ENCODE data around the gene ENO4.

Gene ENO4

DNA sequence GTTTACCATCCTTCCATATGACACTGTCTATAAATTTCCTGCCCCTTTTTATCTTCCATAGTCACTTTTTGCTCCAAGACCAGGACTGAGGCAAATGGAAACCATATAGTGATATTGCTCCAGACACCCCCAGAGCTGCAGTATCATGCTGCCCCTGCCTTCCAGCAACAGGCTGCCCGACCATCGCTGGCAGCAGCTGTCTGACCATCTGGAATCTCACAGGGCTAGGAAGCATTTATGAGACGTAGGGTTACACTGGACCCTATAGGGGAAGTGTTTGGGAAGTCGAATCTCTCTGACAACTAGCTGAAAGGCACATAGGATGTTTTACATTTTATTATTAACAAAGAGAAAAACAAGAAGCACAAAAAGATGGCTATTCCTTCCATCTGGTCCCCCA, 19.4 kb downstream of the ENO4 start:
- TF ChIP-seq, protein P1, sequence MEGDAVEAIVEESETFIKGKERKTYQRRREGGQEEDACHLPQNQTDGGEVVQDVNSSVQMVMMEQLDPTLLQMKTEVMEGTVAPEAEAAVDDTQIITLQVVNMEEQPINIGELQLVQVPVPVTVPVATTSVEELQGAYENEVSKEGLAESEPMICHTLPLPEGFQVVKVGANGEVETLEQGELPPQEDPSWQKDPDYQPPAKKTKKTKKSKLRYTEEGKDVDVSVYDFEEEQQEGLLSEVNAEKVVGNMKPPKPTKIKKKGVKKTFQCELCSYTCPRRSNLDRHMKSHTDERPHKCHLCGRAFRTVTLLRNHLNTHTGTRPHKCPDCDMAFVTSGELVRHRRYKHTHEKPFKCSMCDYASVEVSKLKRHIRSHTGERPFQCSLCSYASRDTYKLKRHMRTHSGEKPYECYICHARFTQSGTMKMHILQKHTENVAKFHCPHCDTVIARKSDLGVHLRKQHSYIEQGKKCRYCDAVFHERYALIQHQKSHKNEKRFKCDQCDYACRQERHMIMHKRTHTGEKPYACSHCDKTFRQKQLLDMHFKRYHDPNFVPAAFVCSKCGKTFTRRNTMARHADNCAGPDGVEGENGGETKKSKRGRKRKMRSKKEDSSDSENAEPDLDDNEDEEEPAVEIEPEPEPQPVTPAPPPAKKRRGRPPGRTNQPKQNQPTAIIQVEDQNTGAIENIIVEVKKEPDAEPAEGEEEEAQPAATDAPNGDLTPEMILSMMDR (IDR thresholded peaks at IDR 0.05; ENCODE audit: extremely low read depth, insufficient read depth, missing control alignments), result no peak
- in situ Hi-C loops (cut with MboI; ENCODE audit: low pct_unique_long_range_greater_than_20kb, low sequenced_read_pairs, unreplicated experiment), result no loop called here
- no peak for DNase-seq (ENCODE audit: low spot score)

- TF ChIP-seq, protein P1 (IDR thresholded peaks at IDR 0.05; ENCODE audit: extremely low read depth, insufficient read depth, missing control alignments), result no peak
- DNase-seq (ENCODE audit: low spot score), result no peak
- in situ Hi-C loops (cut with MboI; ENCODE audit: low pct_unique_long_range_greater_than_20kb, low sequenced_read_pairs, unreplicated experiment), result no loop called here
These were observed 21.6 kb downstream of the ENO4 start for GRCh38 chr10:116870949-116871348.

- TF ChIP-seq, protein P1 (IDR thresholded peaks at IDR 0.05; ENCODE audit: extremely low read depth, insufficient read depth, missing control alignments), result no peak
- in situ Hi-C loops (cut with MboI; ENCODE audit: low pct_unique_long_range_greater_than_20kb, low sequenced_read_pairs, unreplicated experiment), result no loop called here
- no peak for DNase-seq (ENCODE audit: low spot score)
These were observed 23.8 kb downstream of the ENO4 start for GRCh38 chr10:116873134-116873533.

GRCh38 chr10:116875897-116876296, 26.6 kb downstream of the ENO4 start:
- in situ Hi-C loops (cut with MboI; ENCODE audit: low pct_unique_long_range_greater_than_20kb, low sequenced_read_pairs, unreplicated experiment), result no loop called here
- TF ChIP-seq, protein P1 (IDR thresholded peaks at IDR 0.05; ENCODE audit: extremely low read depth, insufficient read depth, missing control alignments), result no peak
- no peak for DNase-seq (ENCODE audit: low spot score)

- in situ Hi-C loops (cut with MboI; ENCODE audit: low pct_unique_long_range_greater_than_20kb, low sequenced_read_pairs, unreplicated experiment), result no loop called here
- DNase-seq (ENCODE audit: low spot score), result no peak
- TF ChIP-seq, protein P1 (IDR thresholded peaks at IDR 0.05; ENCODE audit: extremely low read depth, insufficient read depth, missing control alignments), result no peak
These were observed 28.1 kb downstream of the ENO4 start for GRCh38 chr10:116877391-116877790.

DNA sequence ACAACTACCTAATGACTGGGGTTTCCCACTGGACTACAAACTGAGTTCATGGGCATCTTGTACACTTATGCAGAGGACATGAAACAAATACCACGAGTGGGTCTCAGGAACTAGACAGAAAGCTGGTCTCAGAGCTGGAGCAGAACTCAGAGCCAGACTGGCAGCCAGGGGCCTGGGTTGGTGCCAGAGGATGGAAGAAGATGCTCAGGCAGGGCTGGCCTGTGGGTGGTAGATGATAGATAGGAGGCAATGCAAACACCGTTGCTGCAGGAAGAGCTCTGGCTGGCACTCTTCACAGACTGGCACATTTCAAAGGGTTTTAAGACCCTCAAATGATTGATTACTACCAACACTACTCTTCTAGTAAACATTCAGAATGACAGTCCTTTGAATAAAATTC, 28.8 kb downstream of the ENO4 start:
- TF ChIP-seq, protein P1 (IDR thresholded peaks at IDR 0.05; ENCODE audit: extremely low read depth, insufficient read depth, missing control alignments), result no peak
- no peak for DNase-seq (ENCODE audit: low spot score)
- in situ Hi-C loops (cut with MboI; ENCODE audit: low pct_unique_long_range_greater_than_20kb, low sequenced_read_pairs, unreplicated experiment), result no loop called here

DNA sequence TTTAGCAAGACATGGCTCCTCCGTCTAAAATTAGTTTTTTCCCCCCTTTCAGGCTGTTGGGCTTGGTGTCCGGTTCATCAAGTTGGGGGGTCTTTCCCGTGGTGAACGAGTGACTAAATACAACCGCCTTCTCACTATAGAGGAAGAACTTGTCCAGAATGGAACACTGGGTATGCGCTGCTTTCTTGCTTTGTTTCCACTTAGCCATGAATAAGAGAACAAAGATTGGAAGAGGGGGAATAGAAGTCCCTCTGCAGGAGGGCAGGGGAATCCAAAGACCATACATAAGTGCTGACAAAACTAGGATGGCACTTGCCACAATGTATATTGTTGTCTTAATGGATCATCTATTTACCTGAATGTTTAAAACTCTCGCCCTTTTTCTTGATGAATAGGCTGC, 30.5 kb downstream of the ENO4 start:
- no peak for DNase-seq (ENCODE audit: low spot score)
- in situ Hi-C loops (cut with MboI; ENCODE audit: low pct_unique_long_range_greater_than_20kb, low sequenced_read_pairs, unreplicated experiment), result no loop called here
- TF ChIP-seq, protein P1 (IDR thresholded peaks at IDR 0.05; ENCODE audit: extremely low read depth, insufficient read depth, missing control alignments), result no peak

All from GM13977 (cell line).